Measurements from ENCODE around the gene ZNF521. TPM values are rescaled to one million over a fixed set of nuclear protein-coding genes. Genes with fewer than 3 reads are reported as not detected.

ZNF521 gene
- total RNA-seq, 2 donors from 2014 or later = 8.0 to 17.2 TPM

DNA sequence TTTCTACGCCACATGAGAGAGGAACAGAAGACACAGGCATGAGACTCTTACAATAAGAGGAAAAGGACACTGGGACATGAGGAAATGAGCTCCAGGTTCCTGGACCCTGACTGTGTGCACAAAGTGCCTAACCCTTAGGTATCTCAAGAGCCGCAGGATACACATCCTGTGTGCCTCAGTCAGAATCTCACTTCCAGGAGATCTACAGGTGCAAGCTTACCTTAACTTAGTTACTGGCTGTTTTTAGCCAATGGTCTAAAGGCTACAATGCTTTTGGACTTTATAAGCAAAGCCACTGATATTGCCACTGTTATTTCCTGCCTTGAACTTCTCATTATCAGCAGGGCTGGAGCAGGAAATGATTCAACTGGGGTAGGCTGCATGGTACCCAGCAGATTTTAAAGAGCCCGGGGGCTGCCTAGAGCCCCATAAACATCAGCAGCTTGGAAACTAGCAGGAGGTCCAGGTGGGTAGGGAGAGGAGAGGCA lies 254.4 kb downstream of the ZNF521 start:
- DNase-seq (ENCODE audit: low spot score) (no peak), ATAC-seq (ENCODE audit: insufficient number of reproducible peaks, low FRiP score, low read depth) (no peak)
- Histone ChIP-seq H3K27me3 (replicated peaks; ENCODE audit: insufficient read depth) (no peaks in the 10 kb centered on the region), H3K4me1 (ENCODE audit: control insufficient read depth in 1 of 2, low read depth in 2 of 2) (no peaks in the 10 kb centered on the region), H3K36me3 (no peaks in the 10 kb centered on the region), H3K27ac (no peak overlapping the region), H3K4me3 (no peak overlapping the region), H3K9me3 (no peaks in the 10 kb centered on the region)
- TF ChIP-seq, protein P1, sequence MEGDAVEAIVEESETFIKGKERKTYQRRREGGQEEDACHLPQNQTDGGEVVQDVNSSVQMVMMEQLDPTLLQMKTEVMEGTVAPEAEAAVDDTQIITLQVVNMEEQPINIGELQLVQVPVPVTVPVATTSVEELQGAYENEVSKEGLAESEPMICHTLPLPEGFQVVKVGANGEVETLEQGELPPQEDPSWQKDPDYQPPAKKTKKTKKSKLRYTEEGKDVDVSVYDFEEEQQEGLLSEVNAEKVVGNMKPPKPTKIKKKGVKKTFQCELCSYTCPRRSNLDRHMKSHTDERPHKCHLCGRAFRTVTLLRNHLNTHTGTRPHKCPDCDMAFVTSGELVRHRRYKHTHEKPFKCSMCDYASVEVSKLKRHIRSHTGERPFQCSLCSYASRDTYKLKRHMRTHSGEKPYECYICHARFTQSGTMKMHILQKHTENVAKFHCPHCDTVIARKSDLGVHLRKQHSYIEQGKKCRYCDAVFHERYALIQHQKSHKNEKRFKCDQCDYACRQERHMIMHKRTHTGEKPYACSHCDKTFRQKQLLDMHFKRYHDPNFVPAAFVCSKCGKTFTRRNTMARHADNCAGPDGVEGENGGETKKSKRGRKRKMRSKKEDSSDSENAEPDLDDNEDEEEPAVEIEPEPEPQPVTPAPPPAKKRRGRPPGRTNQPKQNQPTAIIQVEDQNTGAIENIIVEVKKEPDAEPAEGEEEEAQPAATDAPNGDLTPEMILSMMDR (IDR thresholded peaks at IDR 0.05) = no peak

DNA sequence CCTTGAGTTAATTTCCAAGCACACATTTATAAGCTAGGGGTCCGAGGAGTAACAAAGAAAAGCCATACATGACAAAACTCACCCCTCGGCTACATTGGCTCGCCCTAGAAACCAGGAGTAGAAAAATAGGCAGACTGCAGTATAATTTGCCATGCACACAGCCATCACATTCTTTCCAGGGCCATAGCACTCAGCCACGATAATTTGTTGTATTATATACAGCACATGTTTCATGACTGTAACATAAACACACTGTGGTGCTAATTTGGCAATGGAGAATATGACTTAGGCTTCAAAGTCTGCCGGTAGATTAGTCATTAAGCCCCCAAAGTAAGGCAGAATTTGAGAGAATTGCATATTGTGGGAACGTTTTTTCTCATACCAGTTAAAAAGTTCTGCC lies 254.9 kb downstream of the ZNF521 start:
- no peaks in the 10 kb centered on the region for H3K27me3 ChIP-seq (replicated peaks; ENCODE audit: insufficient read depth)
- H3K4me3 ChIP-seq = no peak overlapping the region
- ATAC-seq (ENCODE audit: insufficient number of reproducible peaks, low FRiP score, low read depth) (no peak), DNase-seq (ENCODE audit: low spot score) (no peak)
- TF ChIP-seq, protein P1 (IDR thresholded peaks at IDR 0.05) = no peak
- no peaks in the 10 kb centered on the region for H3K36me3 ChIP-seq
- no peaks in the 10 kb centered on the region for H3K9me3 ChIP-seq
- no peaks in the 10 kb centered on the region for H3K4me1 ChIP-seq (ENCODE audit: control insufficient read depth in 1 of 2, low read depth in 2 of 2)
- H3K27ac ChIP-seq = no peak overlapping the region

DNA sequence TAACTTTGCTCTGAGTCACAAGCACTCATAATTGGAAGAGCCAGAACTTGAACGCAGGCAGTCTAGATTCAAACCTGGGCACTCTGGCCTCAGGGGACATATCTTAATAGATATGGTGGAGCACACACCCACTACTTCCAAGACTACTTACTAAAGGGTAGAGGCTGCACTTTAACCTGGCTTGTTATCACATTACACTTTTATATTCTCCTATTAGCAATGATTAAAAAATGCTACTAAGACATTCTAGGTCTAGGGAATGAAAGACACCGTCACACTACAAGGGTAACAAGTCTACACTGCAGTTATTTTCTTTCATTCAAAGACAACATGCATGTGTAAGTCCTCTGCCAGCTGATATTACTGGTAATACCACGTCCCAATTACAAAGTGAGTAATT lies 258.8 kb downstream of the ZNF521 start:
- ATAC-seq (ENCODE audit: insufficient number of reproducible peaks, low FRiP score, low read depth) (no peak), DNase-seq (ENCODE audit: low spot score) (no peak)
- Histone ChIP-seq H3K27ac (no peak overlapping the region), H3K4me1 (ENCODE audit: control insufficient read depth in 1 of 2, low read depth in 2 of 2) (no peaks in the 10 kb centered on the region), H3K9me3 (no peaks in the 10 kb centered on the region), H3K36me3 (no peaks in the 10 kb centered on the region), H3K27me3 (replicated peaks; ENCODE audit: insufficient read depth) (no peaks in the 10 kb centered on the region), H3K4me3 (no peak overlapping the region)
- TF ChIP-seq, protein P1 (IDR thresholded peaks at IDR 0.05) = no peak

DNA sequence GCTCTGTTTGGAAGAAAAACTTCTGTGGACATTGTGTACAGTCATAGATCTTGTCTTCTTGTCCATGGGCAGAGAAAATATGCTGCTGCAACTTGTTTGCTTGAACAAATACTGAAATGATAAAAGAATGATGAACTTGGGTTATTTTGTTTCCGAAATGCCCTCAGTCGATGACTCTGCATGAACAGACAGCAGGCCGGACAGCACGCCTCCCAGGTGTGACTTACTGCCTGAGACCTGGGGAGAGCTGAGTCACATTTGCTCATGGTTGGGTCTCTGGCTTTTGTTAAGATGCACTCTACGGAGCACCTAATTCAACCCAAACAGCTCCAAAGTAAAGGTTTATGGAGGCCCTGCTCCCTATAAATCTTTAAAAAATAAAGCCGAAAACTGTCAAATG lies 262.5 kb downstream of the ZNF521 start:
- DNase-seq (ENCODE audit: low spot score) = no peak

DNA sequence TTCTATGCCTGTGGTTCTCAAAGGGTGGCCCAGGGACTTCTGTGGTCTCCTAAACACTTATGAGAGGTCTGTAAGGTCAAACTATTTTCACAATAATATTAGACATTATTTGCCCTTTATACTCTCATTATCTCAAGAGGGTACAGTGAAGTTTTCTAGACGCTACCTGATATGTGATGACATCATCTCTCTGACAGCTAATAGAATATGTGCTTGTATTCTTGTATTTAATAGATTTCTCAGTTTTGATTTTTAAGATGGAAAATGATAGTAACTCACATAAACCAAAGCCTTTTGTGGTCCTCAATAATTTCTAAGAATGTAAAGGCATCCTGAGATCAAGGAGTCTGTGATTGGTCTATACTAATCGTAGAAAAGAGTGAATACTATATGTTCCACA lies 265.1 kb downstream of the ZNF521 start:
- Histone ChIP-seq H3K27ac (no peak overlapping the region), H3K36me3 (no peaks in the 10 kb centered on the region), H3K27me3 (replicated peaks; ENCODE audit: insufficient read depth) (no peaks in the 10 kb centered on the region), H3K9me3 (no peaks in the 10 kb centered on the region), H3K4me1 (ENCODE audit: control insufficient read depth in 1 of 2, low read depth in 2 of 2) (no peaks in the 10 kb centered on the region), H3K4me3 (no peak overlapping the region)
- ATAC-seq (ENCODE audit: insufficient number of reproducible peaks, low FRiP score, low read depth) (no peak), DNase-seq (ENCODE audit: low spot score) (no peak)
- TF ChIP-seq, protein P1 (IDR thresholded peaks at IDR 0.05) = no peak

More for the DNA sequence above, 262.5 kb downstream of the ZNF521 start:
- Histone ChIP-seq H3K36me3 (no peaks in the 10 kb centered on the region), H3K9me3 (no peaks in the 10 kb centered on the region), H3K27ac (no peak overlapping the region), H3K4me3 (no peak overlapping the region), H3K4me1 (ENCODE audit: control insufficient read depth in 1 of 2, low read depth in 2 of 2) (no peaks in the 10 kb centered on the region), H3K27me3 (replicated peaks; ENCODE audit: insufficient read depth) (no peaks in the 10 kb centered on the region)
- no peak for ATAC-seq (ENCODE audit: insufficient number of reproducible peaks, low FRiP score, low read depth)
- TF ChIP-seq, protein P1 (IDR thresholded peaks at IDR 0.05) = no peak

Data from thoracic aorta (tissue), 2 donors.